H1 (cell line): ENCODE results near the gene CHRDL2. TPM values are rescaled to one million over a fixed set of nuclear protein-coding genes. Genes with fewer than 3 reads are reported as not detected.

ENCODE experiments used
- HDAC2 ChIP-seq, 2 experiments: fragments of 300-600 bp in 1 of 2; sonication (generic) in 1 of 2; IDR thresholded peaks; 2 replicates each; pipeline ENCODE4 v1.6.1; 2011 to 2012; ENCODE audit warnings: low read depth in 2 of 2, low read length in 2 of 2, mild to moderate bottlenecking in 2 of 2, moderate library complexity in 2 of 2, borderline replicate concordance in 1 of 2, inconsistent platforms in 1 of 2
- SP2 ChIP-seq: IDR thresholded peaks from 2 replicates; pipeline ENCODE4 v1.6.1; 2012; ENCODE audit warnings: mild to moderate bottlenecking, low read length, inconsistent platforms
- polyA plus RNA-seq, 7 experiments: library from polyadenylated mRNA; depleted of rRNA in 3 of 7; stranded (reverse) in 5 of 7; unstranded in 2 of 7; fragments of >200 nt in 5 of 7; fragments of 200-250 nt in 2 of 7; gene quantifications; 1 replicate in 5 of 7; 2 replicates in 1 of 7; 4 replicates in 1 of 7; pipeline versions ENCODE4 v1.2.1 to v1.2.3, GENCODE V29; 2011 to 2013; ENCODE audit warnings: missing spikeins in 2 of 7, mixed read lengths in 2 of 7
- total RNA-seq: library from RNA; stranded (reverse); fragmentation: NEBNext Ultra II Directional; extraction: Animal tissue kit (Norgen Biotek cat#: 25700); gene quantifications from 2 replicates; pipeline ENCODE4 v1.2.1, GENCODE V29; 2021

The CHRDL2 gene
- total and polyA plus RNA-seq, 2 of the 8 experiments (the other 6 are each of a cell fraction or from before 2014, with no cell fraction given), result 0.26 to 0.48 TPM

DNA sequence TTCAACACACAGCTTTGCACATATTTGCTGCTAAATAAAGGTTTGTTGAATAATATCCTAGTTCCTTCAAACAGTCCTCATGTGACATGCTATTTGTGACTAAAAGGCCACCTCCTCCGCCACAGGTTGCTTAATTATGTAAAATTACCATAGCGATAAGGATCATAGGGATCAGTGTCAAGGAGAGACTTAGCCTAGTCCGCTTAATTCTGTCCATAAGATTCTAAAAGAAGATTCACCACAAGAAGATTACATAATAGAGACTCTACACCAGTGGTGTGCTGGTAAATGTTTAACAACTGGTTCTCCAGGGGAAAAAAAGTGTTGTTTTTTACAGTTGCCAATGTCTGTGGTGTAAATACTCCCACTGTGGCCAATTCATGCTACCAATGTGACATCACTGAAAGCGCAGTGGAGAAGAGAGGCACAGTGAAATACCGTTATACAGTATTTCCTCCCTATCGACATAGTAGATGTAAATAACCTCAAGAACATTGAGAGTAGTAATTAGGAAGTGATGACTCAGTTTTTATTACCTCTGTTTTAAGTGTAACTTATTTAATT is 4.2 kb upstream of the CHRDL2 start (continued):
- TF ChIP-seq HDAC2 (IDR thresholded peaks at IDR 0.05; ENCODE audit: borderline replicate concordance in 1 of 2, low read depth in 2 of 2, low read length in 2 of 2) (no peak), SP2 (no peak)
